Measurements from ENCODE around the gene RAI1. TPM values are rescaled to one million over a fixed set of nuclear protein-coding genes. Genes with fewer than 3 reads are reported as not detected.

Gene RAI1
- total and polyA plus RNA-seq, 10 of the 15 experiments (the other 5 are each of a cell fraction or from before 2014, with no cell fraction given) = 0.66 to 37.7 (median 6.0) TPM

- TF ChIP-seq ASH2L (IDR thresholded peaks at IDR 0.05; ENCODE audit: borderline replicate concordance, low read depth) = no peak
- TF ChIP-seq, protein P1, sequence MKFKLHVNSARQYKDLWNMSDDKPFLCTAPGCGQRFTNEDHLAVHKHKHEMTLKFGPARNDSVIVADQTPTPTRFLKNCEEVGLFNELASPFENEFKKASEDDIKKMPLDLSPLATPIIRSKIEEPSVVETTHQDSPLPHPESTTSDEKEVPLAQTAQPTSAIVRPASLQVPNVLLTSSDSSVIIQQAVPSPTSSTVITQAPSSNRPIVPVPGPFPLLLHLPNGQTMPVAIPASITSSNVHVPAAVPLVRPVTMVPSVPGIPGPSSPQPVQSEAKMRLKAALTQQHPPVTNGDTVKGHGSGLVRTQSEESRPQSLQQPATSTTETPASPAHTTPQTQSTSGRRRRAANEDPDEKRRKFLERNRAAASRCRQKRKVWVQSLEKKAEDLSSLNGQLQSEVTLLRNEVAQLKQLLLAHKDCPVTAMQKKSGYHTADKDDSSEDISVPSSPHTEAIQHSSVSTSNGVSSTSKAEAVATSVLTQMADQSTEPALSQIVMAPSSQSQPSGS (IDR thresholded peaks at IDR 0.05; ENCODE audit: low read length) = no peak
- no peak for TF ChIP-seq ZNF592 (IDR thresholded peaks at IDR 0.05)
- no peak for TF ChIP-seq BCL11A (IDR thresholded peaks at IDR 0.05; ENCODE audit: low read depth, low read length)
- TF ChIP-seq, protein P2, sequence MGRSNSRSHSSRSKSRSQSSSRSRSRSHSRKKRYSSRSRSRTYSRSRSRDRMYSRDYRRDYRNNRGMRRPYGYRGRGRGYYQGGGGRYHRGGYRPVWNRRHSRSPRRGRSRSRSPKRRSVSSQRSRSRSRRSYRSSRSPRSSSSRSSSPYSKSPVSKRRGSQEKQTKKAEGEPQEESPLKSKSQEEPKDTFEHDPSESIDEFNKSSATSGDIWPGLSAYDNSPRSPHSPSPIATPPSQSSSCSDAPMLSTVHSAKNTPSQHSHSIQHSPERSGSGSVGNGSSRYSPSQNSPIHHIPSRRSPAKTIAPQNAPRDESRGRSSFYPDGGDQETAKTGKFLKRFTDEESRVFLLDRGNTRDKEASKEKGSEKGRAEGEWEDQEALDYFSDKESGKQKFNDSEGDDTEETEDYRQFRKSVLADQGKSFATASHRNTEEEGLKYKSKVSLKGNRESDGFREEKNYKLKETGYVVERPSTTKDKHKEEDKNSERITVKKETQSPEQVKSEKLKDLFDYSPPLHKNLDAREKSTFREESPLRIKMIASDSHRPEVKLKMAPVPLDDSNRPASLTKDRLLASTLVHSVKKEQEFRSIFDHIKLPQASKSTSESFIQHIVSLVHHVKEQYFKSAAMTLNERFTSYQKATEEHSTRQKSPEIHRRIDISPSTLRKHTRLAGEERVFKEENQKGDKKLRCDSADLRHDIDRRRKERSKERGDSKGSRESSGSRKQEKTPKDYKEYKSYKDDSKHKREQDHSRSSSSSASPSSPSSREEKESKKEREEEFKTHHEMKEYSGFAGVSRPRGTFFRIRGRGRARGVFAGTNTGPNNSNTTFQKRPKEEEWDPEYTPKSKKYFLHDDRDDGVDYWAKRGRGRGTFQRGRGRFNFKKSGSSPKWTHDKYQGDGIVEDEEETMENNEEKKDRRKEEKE (IDR thresholded peaks at IDR 0.05) = no peak
- no peak for TF ChIP-seq HSF1 (IDR thresholded peaks at IDR 0.05; ENCODE audit: low read depth, low read length)
- TF ChIP-seq, protein P3, sequence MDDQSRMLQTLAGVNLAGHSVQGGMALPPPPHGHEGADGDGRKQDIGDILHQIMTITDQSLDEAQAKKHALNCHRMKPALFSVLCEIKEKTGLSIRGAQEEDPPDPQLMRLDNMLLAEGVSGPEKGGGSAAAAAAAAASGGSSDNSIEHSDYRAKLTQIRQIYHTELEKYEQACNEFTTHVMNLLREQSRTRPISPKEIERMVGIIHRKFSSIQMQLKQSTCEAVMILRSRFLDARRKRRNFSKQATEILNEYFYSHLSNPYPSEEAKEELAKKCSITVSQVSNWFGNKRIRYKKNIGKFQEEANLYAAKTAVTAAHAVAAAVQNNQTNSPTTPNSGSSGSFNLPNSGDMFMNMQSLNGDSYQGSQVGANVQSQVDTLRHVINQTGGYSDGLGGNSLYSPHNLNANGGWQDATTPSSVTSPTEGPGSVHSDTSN (IDR thresholded peaks at IDR 0.05; ENCODE audit: insufficient replicate concordance, low read depth, low read length) = no peak
- TF ChIP-seq MEF2A (IDR thresholded peaks at IDR 0.05; ENCODE audit: insufficient read depth, low read depth, low read length) = no peak
- no peak for TF ChIP-seq KAT2A (conservative IDR thresholded peaks at IDR 0.05; ENCODE audit: control insufficient read depth, low read depth, low read length)
- TF ChIP-seq BCL3 (IDR thresholded peaks at IDR 0.05; ENCODE audit: borderline replicate concordance, insufficient read depth, low read depth, low read length, poor library complexity, severe bottlenecking) = no peak
- peak; percentile 54; the same call in 1 of the 2 replicates for TF ChIP-seq RUNX3 (IDR thresholded peaks at IDR 0.05; ENCODE audit: low read length)
- peak; percentile 48; the same call in 1 of the 2 replicates for TF ChIP-seq IRF3 (IDR thresholded peaks at IDR 0.05)
- no peak for TF ChIP-seq RBBP5 (conservative IDR thresholded peaks at IDR 0.05)
Observed at GRCh38 chr17:17839791-17840707, 158.8 kb downstream of the RAI1 start (continued).
